ENCODE data around the gene CYTH1.

Gene CYTH1

DNA sequence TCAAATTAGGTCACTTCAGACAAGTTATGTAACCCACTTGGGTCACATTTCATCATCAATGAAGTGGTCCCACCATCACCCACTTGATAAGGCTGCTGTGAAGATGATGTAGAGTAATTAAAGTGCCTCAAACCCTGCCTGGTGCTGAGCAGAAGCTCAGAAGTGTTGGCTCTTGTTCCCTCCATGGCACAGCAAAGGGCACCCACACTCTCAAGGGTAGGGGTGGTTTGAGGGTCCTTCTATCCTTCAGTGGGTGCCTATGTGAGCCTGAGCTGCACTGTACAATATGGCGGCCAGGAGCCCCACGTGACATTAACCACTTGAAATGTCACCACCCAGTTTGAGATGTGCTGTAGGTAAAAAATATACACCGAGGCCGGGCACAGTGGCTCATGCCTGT, 71.5 kb downstream of the CYTH1 start:
- DNase-seq = no peak

GRCh38 chr17:78709751-78710181, 72.3 kb downstream of the CYTH1 start:
- DNase-seq = no peak

DNA sequence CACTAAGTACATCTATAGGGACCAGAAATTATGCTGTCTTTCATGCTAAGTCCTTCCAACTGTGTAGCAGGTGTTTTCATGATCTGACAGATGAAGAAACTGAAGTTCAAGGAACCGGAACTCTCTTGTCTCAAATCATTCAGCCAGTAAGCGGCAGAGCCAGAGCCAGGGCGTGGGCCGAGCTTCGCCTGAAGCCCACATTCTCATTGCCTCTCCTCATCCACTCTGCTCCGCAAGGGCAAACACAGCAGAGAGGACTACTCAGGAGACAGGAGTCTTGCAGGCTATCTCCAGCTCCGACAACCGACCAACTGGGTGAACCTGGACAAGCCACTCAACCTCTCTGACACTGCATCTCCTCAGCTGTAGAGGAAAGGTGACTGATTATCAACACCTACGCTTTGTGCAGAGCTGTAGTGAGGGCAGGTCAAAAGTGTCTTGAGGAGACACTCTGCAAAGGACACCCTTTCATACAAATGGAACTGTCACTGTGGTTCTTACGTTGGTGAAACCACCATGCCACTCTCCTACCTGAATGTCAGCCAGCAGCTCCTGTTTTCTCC, 72.9 kb downstream of the CYTH1 start:
- DNase-seq = no peak

GRCh38 chr17:78708510-78708973, 73.5 kb downstream of the CYTH1 start:
- DNase-seq = peak; percentile 57

- DNase-seq = no peak
Observed at GRCh38 chr17:78707923-78708322, 74.2 kb downstream of the CYTH1 start.

DNA sequence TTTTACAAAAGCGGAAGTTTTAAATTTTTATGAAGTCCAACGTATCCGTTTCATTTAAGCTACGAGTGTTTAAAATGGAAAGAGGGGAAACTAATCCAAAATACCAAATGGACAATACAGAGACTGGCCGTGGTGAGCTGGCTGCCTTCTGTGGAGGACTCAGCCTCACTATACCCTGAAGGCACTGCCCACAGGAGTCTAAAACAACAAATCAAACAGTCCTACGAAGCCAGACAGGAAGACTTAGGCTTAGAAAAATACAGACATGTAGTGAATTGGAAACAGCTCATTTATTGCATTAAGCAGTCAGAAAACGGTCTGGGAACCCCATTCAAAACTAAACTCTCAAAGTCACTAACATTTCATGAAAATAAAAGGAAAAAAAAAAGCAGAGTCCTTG, 75.1 kb downstream of the CYTH1 start:
- no peak for DNase-seq

GRCh38 chr17:78706271-78706915, 75.7 kb downstream of the CYTH1 start:
- DNase-seq = no peak

- no peak for DNase-seq
Observed at GRCh38 chr17:78705071-78705470, 77.0 kb downstream of the CYTH1 start.

DNA sequence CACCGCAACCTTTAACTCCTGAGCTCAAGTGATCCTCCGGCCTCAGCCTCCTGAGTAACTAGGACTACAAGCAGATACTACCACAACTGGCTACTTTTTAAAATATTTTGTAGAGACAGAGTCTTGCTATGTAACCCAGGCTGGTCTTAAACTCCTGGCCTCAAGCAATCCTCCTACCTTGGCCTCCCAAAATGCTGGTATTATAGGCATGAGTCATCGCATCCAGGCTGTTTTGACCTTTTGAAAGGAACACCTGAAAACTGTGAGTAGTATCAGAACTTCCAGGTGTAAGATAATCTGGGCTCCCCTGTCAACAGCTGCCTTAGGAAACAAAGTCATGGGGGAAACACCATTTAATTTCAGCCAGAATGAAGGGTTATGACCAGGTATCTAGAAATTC, 77.5 kb downstream of the CYTH1 start:
- no peak for DNase-seq

GRCh38 chr17:78697554-78698343, 84.3 kb downstream of the CYTH1 start:
- no peak for DNase-seq

GRCh38 chr17:78697122-78697521, 85.0 kb downstream of the CYTH1 start:
- no peak for DNase-seq

- no peak for DNase-seq
Observed at GRCh38 chr17:78696016-78696982, 85.8 kb downstream of the CYTH1 start.

DNA sequence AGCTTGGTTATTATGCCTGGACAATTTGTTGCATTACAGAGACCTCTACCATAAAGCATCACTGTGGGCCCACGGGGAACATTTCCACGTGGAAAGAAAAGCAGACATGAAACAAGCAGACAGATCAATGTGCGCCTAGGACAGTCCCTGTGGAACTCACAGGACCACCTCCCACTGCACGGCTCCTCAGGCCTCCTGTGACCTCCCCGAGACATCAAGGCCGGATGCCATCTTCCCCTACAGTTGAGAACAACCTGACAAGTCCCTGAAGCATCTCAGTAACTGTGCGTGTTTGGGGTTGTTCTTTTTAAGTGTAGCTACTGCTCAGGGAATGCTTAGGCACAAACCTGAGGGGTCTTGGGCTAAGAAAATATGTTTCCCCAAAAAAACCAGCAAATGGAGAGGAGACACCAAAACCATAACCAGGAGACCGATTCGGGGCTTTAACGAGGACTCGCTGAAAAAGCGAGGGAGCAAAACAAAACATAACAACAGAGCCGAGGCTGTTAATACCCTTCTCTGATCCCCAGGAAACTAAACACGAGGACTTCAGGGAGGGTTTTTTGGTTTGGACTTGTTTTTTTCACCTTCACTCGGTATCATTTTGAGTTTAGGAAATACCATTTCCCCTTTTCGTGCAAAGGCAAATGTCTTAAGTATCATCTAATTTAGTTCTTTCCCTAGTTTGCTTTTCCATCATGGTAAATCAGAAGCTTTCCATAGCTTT, 87.1 kb downstream of the CYTH1 start:
- DNase-seq = no peak

DNA sequence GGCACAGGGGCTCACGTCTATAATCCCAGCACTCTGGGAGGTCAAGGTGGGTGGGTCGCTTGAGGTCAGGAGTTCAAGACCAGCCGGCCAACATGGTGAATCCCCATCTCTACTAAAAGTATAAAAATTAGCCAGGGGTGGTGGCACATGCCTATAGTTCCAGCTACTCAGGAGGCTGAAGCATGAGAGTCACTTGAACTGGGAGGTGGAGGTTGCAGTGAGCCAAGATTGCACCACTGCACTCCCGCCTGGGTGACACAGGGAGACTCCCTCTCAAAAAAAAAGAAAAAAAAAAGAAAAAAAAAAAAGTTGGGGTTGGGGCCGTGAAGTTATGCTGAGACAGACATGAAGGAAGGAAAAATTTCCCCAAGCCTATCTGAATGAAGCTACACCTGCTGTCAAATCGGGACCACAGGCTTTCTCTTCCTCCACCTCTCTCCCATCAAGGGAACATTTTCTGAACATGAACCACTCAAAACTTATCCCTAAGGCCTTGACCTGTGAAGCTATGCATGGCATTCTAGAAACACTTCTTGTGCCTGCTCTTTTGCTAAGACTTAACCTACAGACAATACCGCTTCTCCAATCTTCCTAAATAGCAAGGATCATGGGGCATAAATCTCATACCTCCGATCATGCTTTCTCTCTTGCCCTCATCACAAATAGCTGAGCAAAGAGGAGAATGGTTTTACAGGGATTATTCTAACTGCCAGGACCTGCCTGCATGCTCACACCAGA, 88.6 kb downstream of the CYTH1 start:
- DNase-seq = no peak

DNA sequence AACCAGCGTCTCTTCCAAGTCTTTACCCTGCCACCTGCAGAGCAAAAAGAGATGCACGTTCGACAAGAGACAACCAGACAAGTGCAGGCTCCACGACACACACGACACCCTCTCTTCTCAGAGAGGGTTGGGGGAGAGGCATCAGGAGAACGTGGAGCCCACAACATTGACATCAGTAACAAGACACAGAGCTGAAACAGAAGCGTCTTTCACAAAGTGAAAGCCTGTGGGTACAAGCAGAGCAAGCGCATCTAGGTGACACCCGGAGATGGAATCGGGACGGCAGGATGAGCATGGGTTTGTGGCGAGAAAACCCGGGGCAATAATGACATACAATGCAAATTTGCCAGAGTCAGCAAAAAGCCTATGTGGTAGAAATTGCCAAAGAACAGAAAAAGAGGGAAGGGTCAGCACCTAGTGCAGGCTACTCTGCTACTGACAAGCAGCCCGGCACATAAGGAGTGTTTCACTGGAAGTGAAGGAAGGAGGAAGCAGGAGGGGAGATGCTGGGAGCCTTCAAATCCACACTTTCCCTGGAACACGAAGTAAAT, 89.5 kb downstream of the CYTH1 start:
- no peak for DNase-seq

GRCh38 chr17:78689029-78689428, 93.0 kb downstream of the CYTH1 start:
- no peak for DNase-seq

DNA sequence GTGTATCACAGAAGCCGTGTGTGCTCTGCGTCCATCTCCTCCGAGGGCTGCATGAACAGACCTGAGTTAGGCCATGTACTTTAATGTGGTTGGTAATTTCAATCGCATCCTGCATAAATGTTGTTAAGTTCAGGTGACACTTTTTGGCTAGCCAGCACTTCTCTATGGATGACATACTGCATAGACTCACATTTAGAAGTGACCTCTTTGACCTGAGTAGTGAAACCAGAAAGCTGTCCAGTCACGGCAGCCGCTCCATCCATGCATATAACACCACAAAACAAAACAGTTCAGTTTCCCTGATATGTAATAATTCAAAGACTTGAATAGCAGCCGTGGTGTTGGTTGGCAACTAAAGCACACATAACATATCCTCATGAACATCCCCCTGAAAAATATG, 94.1 kb downstream of the CYTH1 start:
- DNase-seq = no peak

DNA sequence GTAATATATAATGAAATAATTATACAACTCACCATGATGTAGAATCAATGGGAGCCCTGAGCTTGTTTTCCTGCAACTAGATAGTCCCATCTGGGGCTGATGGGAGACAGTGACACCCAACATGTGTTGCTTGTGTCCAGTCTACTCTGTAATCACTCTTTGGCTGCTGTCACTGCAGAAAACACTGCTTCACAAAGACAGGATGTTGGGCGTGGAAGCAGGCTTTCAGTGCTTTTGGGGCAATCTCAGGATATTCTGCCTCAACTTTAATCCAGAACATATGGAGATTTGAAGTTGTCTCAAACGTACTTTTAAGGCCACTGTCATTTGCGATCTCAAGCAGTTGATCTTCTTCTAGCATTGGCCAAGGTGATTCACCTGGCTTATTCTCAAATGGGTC, 94.9 kb downstream of the CYTH1 start:
- DNase-seq = no peak

DNA sequence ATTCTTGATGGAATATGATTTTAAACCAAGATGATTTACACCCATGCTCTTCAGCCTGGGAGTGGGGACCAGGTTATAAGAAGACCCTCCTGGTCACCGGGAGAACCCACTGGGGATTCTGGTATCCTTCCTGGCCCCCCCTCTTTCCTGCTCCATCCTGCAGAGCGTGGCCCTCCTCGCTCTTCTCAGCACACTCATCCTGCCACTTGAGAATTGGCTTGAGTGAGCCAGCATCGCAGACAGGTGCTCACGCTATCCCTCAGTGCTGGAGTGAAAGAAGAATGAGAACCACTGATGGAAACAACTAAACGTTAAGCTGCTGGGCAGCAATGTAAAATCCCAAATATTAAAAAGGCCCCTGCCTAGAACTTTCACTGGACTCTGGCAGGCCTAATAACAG, 98.0 kb downstream of the CYTH1 start:
- no peak for DNase-seq

GRCh38 chr17:78683408-78683961, 98.6 kb downstream of the CYTH1 start:
- no peak for DNase-seq

- DNase-seq = no peak
Observed at GRCh38 chr17:78682363-78682762, 99.7 kb downstream of the CYTH1 start.
